ENCODE measurements around the gene JCAD. TPM values are rescaled to one million over a fixed set of nuclear protein-coding genes. Genes with fewer than 3 reads are reported as not detected.

The JCAD gene
- total and polyA plus RNA-seq, 9 of the 15 experiments (the other 6 are each of a cell fraction or from before 2014, with no cell fraction given): not detected

GRCh38 chr10:30095631-30096422 lies 36.4 kb upstream of the JCAD start:
- H3K79me2 ChIP-seq (ENCODE audit: control insufficient read depth, insufficient read depth, low read length): no peaks in the 10 kb centered on the region
- TF ChIP-seq ZNF436 (CRISPR knock-in tag; IDR thresholded peaks at IDR 0.05): no peak
- no peak for TF ChIP-seq MAFK (IDR thresholded peaks at IDR 0.05; ENCODE audit: low read length)
- TF ChIP-seq CEBPZ (IDR thresholded peaks at IDR 0.05; ENCODE audit: borderline replicate concordance, low read depth, low read length): no peak
- no peak for FAIRE-seq
- H4K20me1 ChIP-seq (replicated peaks; ENCODE audit: control insufficient read depth, insufficient read depth, low read length): no peaks in the 10 kb centered on the region
- BruUV-seq (replicated peaks): no TSS peak
- ChIA-PET CTCF (ENCODE audit: low intra/inter-chr PET ratio) (no interaction called here), POLR2A (no interaction called here)
- no peak for ATAC-seq
- in situ Hi-C loops (cut with MboI) (no loop called here), intact Hi-C loops (cut with micrococcal nuclease) (no loop called here)
- no peaks in the 10 kb centered on the region for H3K4me1 ChIP-seq (replicated peaks in 1 of 2; ENCODE audit: control insufficient read depth in 2 of 2, insufficient read depth in 2 of 2, low read length in 2 of 2)
- H3K4me3 ChIP-seq: no peak overlapping the region
- no peak overlapping the region for H2AFZ ChIP-seq (ENCODE audit: low read depth, low read length)
- H3K27ac ChIP-seq (ENCODE audit: extremely low read depth, low read depth, low read length): no peak overlapping the region
- H3K4me2 ChIP-seq (ENCODE audit: insufficient read depth, low read length): no peak overlapping the region
- H3K9me3 ChIP-seq (replicated peaks; ENCODE audit: control insufficient read depth, insufficient read depth, low read depth, low read length): no peaks in the 10 kb centered on the region
- no peaks in the 10 kb centered on the region for H3K9me1 ChIP-seq (ENCODE audit: control insufficient read depth, insufficient read depth, low read length)
- H3K9ac ChIP-seq (ENCODE audit: insufficient read depth in 1 of 2, low read depth in 2 of 2, low read length in 2 of 2): no peak overlapping the region
- no peak for DNase-seq (ENCODE audit: extremely low read depth in 1 of 4, low spot score in 3 of 4)
- no peaks in the 10 kb centered on the region for H3K36me3 ChIP-seq (ENCODE audit: control insufficient read depth, insufficient read depth, low read length)
- 0% methylated on average over 6 of the region's 6 CpGs for WGBS (ENCODE audit: insufficient coverage, low coverage, missing lambda C conversion rate)
- peaks cover 5 to 9% of the 10 kb centered on the region in 2 experiments; a peak in 4 of 5 replicates for H3K27me3 ChIP-seq (ENCODE audit: control insufficient read depth in 2 of 2, insufficient read depth in 2 of 2, low read length in 2 of 2)

Data from K562 (cell line).